Central memory CD4-positive, alpha-beta T cell (primary cell): ENCODE data around the gene CSRP3.
"Not testable (repeated sequence)": the region's sequence is repeated elsewhere in the genome, so short reads cannot be mapped to it uniquely, and the experiment has no call there.

Experiments
- DNase-seq: peaks from one replicate; pipeline ENCODE4 v3.0.0; 2022

The CSRP3 gene

DNA sequence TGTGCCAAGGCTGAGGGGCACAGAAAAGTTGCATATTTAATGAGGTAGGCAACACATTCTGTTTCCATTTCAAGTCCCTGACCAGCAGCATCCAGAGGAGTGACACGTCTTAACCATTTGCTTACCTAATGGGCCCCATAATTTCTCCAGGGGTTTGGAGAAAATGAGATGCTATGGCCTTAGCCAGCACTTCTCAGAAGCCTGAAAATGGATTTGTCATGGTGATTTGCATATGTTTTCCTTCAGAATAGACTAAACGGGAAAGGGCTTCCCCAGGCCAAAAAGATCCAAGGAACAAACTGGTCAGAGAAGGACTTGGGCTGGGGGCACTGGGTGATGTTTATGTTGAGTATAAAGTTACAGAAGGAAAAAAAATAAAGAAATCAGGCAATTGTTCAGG is 16.7 kb downstream of the CSRP3 start:
- no peak for DNase-seq

DNA sequence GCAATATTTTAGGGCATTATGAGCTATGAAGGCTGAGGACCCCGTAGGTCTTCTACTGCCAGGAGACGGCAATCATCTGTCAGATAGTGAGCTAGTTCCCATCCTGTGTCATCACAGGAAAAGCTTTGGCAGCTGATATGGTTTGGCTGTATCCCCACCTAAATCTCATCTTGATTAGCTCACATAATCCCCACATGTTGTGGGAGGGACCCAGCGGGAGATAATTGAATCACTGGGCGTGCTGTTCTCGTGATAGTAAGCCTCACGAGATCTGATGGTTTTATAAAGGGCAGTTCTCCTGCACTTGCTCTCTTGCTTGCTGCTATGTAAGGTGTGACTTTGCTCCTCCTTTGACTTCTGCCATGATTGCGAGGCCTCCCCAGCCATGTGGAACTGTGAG is 18.1 kb downstream of the CSRP3 start:
- DNase-seq, result no peak

GRCh38 chr11:19181531-19182261 is 20.1 kb downstream of the CSRP3 start:
- no peak for DNase-seq

- no peak for DNase-seq
These were observed 25.1 kb downstream of the CSRP3 start for GRCh38 chr11:19176629-19177186.

GRCh38 chr11:19173964-19174638 is 27.7 kb downstream of the CSRP3 start:
- DNase-seq, result no peak

DNA sequence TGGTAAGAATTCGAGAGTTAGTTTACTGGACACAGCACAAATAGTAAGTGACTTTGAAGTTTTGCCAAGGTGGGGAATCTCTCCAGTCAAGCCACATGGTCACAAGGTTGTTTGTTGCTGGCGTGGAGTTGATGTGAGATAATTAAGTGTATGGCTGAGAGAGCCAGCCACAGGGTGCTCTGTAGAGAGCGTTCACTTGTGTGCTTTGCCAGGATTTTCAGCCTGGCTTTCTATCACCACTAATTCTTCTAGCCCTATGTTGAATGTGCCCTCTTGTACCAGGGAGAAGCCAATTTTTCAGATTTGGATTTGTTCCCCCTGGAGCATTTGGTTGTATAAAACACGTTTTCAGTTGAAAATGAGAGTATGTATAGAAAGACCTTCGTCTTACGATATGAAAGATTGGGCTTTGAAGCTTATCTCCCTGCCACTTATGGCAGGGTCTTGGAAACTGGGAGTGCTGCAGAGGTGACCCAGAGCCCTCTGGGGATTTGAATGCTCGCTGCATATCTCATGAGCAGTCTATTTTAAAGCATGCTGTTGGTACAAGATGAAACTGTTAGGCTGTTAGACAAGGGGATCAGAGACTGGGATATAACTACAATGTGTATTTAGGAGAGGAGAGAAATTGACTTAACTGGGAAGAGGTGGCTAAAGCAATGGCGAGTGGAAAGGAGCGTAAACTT is 28.6 kb downstream of the CSRP3 start:
- no peak for DNase-seq

GRCh38 chr11:19168090-19168489 is 33.7 kb downstream of the CSRP3 start:
- no peak for DNase-seq

GRCh38 chr11:19164881-19165280 is 36.9 kb downstream of the CSRP3 start:
- DNase-seq, result no peak

DNA sequence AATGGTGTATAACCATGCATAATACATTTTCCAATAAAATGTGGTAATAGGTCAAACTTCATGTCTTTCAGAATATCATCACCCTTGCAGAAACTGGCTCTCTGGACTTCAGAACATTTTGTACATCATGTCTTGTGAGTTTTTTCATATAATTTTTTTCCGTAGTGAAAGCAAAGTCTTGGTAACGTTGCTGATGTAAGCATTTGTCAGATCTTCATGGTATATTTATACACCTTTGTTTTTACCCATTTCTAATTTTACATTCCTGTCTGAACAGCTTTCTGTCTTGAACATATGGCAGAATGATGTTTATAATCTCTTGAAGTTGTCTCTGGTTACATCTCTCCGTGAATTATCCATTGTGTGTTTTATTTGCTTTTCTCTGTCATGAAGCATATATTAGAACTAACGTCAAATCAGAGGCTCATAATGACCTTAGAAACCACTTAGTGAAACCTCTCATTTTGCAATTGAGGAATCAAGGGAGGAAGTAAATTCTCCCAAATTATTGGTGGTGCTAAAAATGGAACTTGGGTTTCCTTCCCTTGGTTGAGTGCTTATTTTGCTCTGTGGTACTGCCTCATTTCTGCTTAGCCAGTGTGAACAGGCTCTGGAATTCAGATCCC is 37.4 kb downstream of the CSRP3 start:
- no peak for DNase-seq

GRCh38 chr11:19163617-19164016 is 38.2 kb downstream of the CSRP3 start:
- no peak for DNase-seq

- no peak for DNase-seq
These were observed 38.8 kb downstream of the CSRP3 start for GRCh38 chr11:19162951-19163505.

GRCh38 chr11:19161651-19162050 is 40.1 kb downstream of the CSRP3 start:
- DNase-seq, result no peak

- no peak for DNase-seq
These were observed 40.9 kb downstream of the CSRP3 start for GRCh38 chr11:19160847-19161246.

DNA sequence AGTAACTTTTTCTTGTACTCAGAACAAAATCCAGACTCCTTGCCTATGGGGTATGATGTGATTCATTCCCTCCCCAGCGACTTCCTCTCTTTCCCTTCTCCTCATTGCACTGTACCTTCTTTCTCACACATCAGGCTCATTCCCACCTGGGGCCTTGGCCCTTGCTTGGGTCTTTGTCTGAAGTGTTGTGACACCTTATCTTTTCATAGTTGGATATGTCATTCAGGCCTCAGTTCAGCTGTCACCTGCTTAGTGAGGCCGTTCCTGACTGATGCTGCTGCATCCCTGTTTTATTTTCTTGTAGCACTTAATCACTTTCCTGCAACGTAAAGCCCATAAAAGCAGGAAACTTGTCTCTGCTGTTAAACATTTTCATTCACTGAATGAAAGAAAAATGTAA is 44.9 kb downstream of the CSRP3 start:
- DNase-seq, result no peak

DNA sequence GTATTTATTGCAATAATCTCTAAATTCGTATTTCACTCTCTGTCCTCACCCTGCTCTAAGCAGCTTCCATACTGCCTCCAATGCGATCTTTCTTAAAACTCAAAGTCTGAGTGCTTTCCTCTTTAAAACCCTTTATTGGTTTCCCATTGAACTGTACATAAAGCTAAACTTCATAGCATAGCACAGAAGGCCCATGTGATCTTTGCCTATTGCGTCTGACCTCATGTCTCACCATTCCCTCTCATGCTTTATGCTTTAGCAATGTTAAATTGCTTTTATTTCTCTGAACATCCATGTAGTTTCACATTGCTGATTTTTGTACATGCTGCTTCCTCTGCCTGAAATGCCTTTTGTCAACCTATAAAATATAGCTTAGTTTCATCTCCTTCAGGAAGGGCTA is 56.5 kb downstream of the CSRP3 start:
- DNase-seq, result no peak

- DNase-seq, result not testable (repeated sequence)
These were observed 64.9 kb downstream of the CSRP3 start for GRCh38 chr11:19136884-19137283.

- DNase-seq, result no peak
These were observed 67.8 kb downstream of the CSRP3 start for GRCh38 chr11:19134004-19134403.
